Activated CD4-positive, alpha-beta T cell treated with anti-CD3 and anti-CD28 coated beads for 36 hours (primary cell): Measurements from ENCODE around the gene PPP1R1B. TPM values are rescaled to one million over a fixed set of nuclear protein-coding genes. Genes with fewer than 3 reads are reported as not detected.
A peak's percentile ranks its signal among the peaks of the same experiment; 100 is the strongest.

Source experiments
- ATAC-seq: fragments of 200-7000 bp; cut with Tn5 transposase; one replicate; pipeline ENCODE4 v1.10.0; 2021; ENCODE audit warnings: mild to moderate bottlenecking, moderate library complexity
- CTCF ChIA-PET: fragments of 350-600 bp; sonication (Branson Sonifier 250); formaldehyde crosslinking; loops from one replicate; lab custom pipeline; 2021; ENCODE audit warnings: antibody characterized with exemption; lab: Charles Lee
- POLR2A ChIA-PET: fragments of 350-600 bp; sonication (Branson Sonifier 250); formaldehyde crosslinking; loops from one replicate; lab custom pipeline; 2021; ENCODE audit warnings: antibody characterized with exemption, inconsistent platforms; lab: Charles Lee
- DNase-seq: peaks from one replicate; pipeline ENCODE4 v3.0.0-alpha.2; 2020
- H3K27ac Mint-ChIP-seq: one replicate; pipeline ENCODE4 v1.8.0; 2021; ENCODE audit warnings: mixed read lengths
- H3K27me3 Mint-ChIP-seq: one replicate; pipeline ENCODE4 v1.8.0; 2021; ENCODE audit warnings: mixed read lengths
- H3K36me3 Mint-ChIP-seq: one replicate; pipeline ENCODE4 v1.8.0; 2021; ENCODE audit warnings: low read depth, mixed read lengths
- H3K4me1 Mint-ChIP-seq: one replicate; pipeline ENCODE4 v1.8.0; 2021; ENCODE audit warnings: mixed read lengths
- H3K4me3 Mint-ChIP-seq: one replicate; pipeline ENCODE4 v1.8.0; 2021; ENCODE audit warnings: mild to moderate bottlenecking, moderate library complexity, mixed read lengths
- H3K9me3 Mint-ChIP-seq: one replicate; pipeline ENCODE4 v1.8.0; 2021; ENCODE audit warnings: low read depth, mixed read lengths
- intact Hi-C, 2 experiments: fragments of 100-400 bp; cut with DNase I in 1 of 2; cut with micrococcal nuclease in 1 of 2; formaldehyde crosslinking; loops; one replicate each; pipeline versions ENCODE4 v1.14.2 to v1.15.1; 2022 to 2024; cut with DNase I, micrococcal nuclease
- total RNA-seq, 2 experiments: library from RNA; stranded (reverse); gene quantifications; one replicate each; pipeline ENCODE4 v1.2.3, GENCODE V29; 2021

The PPP1R1B gene
- total RNA-seq, 2 experiments from 2014 or later, result 0.18 TPM; not detected in 1

DNA sequence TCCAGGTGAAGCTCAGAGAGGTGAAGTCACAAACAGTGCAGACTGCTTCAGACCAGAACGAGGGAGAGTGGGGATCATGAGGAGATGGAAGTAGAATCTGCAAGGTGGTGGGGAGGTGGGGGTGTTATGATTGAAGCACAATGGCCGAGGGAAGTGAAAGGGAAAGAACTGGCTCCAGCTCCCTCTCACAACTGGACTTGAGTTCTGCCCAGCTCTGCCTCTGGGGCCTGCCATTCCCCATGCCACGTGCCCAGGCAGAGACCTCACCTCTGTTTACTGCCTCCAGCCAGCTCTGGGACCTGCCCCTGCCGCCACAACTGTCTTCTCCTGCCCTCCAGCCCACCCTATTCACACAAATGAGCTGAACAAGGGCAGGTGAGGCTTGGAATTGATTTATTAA is 44.0 kb downstream of the PPP1R1B start:
- Mint-ChIP-seq H3K9me3 (no peaks in the 10 kb centered on the region), H3K36me3 (no peaks in the 10 kb centered on the region), H3K27ac (no peak overlapping the region), H3K4me3 (no peak overlapping the region), H3K4me1 (peaks cover 15% of the 10 kb centered on the region), H3K27me3 (peaks cover 13% of the 10 kb centered on the region)
- no peak for ATAC-seq
- intact Hi-C loops, result no loop called here
- POLR2A ChIA-PET, result interaction anchor here (1.2 kb wide), 1 partner anchor 60 kb away, joined by 4 read pairs; the partner anchor contains the start of gene MIEN1
- no peak for DNase-seq
- CTCF ChIA-PET, result interaction anchor here (0.6 to 6.8 kb wide), 10 partner anchors 9 to 240 kb away, joined by 3 to 85 read pairs (median 4); no protein-coding TSS in a partner anchor

- Mint-ChIP-seq H3K4me1 (peaks cover 25% of the 10 kb centered on the region), H3K27me3 (peaks cover 11% of the 10 kb centered on the region), H3K27ac (no peak overlapping the region), H3K4me3 (no peak overlapping the region), H3K36me3 (no peaks in the 10 kb centered on the region), H3K9me3 (no peaks in the 10 kb centered on the region)
- DNase-seq (peak; percentile 40), ATAC-seq (peak; percentile 16)
- CTCF ChIA-PET, result interaction anchor here (0.6 to 6.8 kb wide), 11 partner anchors 8 to 221 kb away, joined by 3 to 85 read pairs (median 4); partner anchors contain the start of gene MED1
- POLR2A ChIA-PET, result interaction anchor here (1.2 kb wide), 1 partner anchor 58 kb away, joined by 4 read pairs; the partner anchor contains the start of gene MIEN1
- intact Hi-C loops, result no loop called here
Measured at GRCh38 chr17:39671651-39672521, 45.1 kb downstream of the PPP1R1B start.

DNA sequence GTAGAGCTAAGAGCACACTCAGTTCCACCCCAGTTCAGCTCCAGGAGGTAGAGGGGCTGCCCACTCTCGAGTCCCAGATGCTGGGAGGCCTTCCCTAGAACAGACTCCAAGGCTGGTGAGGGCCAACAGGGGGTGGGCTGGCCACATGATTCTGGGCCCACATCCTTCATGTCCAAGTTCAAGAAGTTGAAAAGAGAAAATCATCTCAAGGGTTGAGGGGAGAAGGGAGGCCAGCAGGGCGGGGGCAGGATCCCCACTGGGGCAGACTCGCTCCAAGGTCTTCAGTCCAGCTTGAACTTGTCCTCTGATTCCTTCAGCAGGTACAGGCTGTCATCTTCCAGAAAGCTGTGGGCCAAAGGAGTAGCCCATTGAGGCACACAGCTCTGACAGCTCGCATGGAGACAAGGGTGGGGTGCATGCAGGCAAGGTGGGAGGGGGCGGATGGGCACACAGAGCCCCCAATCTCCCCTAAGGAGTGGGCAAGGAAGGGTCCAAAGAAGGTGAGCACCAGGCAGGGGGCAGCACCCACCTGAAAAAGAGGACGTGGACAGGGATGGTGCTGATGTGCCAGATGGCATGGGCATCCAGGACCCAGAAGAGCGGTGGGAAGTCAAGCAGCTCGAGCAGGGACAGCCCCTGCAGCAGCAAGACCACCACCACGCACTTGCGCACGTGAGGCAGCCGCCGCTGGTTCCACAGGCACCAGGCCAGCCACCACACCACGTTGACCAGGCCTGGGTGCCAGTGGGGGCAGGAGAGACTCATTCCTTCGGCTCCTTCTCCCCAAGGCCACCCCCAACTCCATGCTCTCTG is 46.0 kb downstream of the PPP1R1B start:
- ATAC-seq, result no peak
- no peaks in the 10 kb centered on the region for H3K9me3 Mint-ChIP-seq
- ChIA-PET POLR2A (no interaction called here), CTCF (interaction anchor here (0.6 to 1.0 kb wide), 3 partner anchors 7 to 222 kb away, joined by 3 to 5 read pairs (median 3); partner anchors contain the start of gene MED1)
- intact Hi-C loops, result no loop called here
- H3K4me3 Mint-ChIP-seq, result no peak overlapping the region
- no peaks in the 10 kb centered on the region for H3K36me3 Mint-ChIP-seq
- peaks cover 9% of the 10 kb centered on the region for H3K27me3 Mint-ChIP-seq
- DNase-seq, result no peak
- peaks cover 32% of the 10 kb centered on the region for H3K4me1 Mint-ChIP-seq
- H3K27ac Mint-ChIP-seq, result no peak overlapping the region

DNA sequence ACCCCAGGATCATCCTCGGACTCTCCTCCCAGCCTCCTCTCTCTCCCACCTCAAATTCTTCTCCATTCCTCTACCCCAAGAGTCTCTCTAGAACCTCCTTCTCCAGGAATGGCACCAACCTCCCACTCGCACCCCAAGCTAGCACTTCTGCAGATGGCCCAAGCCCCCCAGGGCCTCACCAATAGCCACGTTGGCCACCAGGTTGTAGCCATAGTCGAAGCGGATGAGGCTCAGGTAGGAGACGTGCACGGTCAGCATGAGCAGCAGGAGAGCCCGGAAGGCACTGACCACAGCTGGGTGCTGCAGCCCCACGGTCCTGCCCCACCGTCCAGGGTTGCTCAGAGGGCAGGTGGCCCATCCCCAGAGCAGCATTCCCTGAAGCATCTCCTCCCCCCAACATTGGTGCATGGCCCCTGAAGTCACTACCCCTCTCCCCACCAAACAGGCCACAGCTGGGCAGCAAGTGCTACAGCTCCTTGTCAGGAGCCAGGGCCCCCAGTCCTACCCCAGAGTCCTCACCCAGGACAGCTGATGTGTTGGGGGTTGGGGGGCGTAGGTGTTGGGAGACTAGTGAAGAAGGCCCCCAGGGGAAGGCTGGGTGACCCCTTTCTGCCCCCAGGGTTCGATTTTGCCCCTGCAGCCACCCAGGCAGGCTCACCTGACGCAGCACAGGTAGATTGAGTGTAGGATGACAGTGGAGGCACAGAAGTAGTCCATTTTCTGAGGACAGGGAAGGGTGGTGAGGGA is 46.8 kb downstream of the PPP1R1B start:
- Mint-ChIP-seq H3K27ac (no peak overlapping the region), H3K9me3 (no peaks in the 10 kb centered on the region), H3K4me1 (peaks cover 36% of the 10 kb centered on the region), H3K4me3 (no peak overlapping the region), H3K27me3 (peaks cover 8% of the 10 kb centered on the region), H3K36me3 (no peaks in the 10 kb centered on the region)
- CTCF ChIA-PET, result no interaction called here
- intact Hi-C loops, result no loop called here
- POLR2A ChIA-PET, result no interaction called here
- ATAC-seq (no peak), DNase-seq (no peak)

GRCh38 chr17:39674179-39674578 is 47.4 kb downstream of the PPP1R1B start:
- CTCF ChIA-PET, result interaction anchor here (0.7 kb wide), 1 partner anchor 52 kb away, joined by 3 read pairs; no protein-coding TSS in a partner anchor
- no peaks in the 10 kb centered on the region for H3K9me3 Mint-ChIP-seq
- no peak overlapping the region for H3K4me3 Mint-ChIP-seq
- peaks cover 40% of the 10 kb centered on the region for H3K4me1 Mint-ChIP-seq
- POLR2A ChIA-PET, result interaction anchor here (0.5 kb wide), 1 partner anchor 49 kb away, joined by 3 read pairs; no protein-coding TSS in a partner anchor
- peaks cover 4% of the 10 kb centered on the region for H3K27me3 Mint-ChIP-seq
- intact Hi-C loops, result no loop called here
- no peak for ATAC-seq
- DNase-seq, result no peak
- peaks cover 2% of the 10 kb centered on the region for H3K36me3 Mint-ChIP-seq
- H3K27ac Mint-ChIP-seq, result no peak overlapping the region

GRCh38 chr17:39674702-39675389 is 48.1 kb downstream of the PPP1R1B start:
- Mint-ChIP-seq H3K27me3 (peaks cover 3% of the 10 kb centered on the region), H3K9me3 (no peaks in the 10 kb centered on the region), H3K4me1 (peaks cover 46% of the 10 kb centered on the region), H3K36me3 (peaks cover 5% of the 10 kb centered on the region), H3K27ac (no peak overlapping the region), H3K4me3 (no peak overlapping the region)
- intact Hi-C loops, result no loop called here
- DNase-seq (no peak), ATAC-seq (no peak)
- ChIA-PET CTCF (interaction anchor here (0.7 to 1.1 kb wide), 3 partner anchors 13 to 438 kb away, joined by 3 read pairs; partner anchors contain the start of gene PGAP3), POLR2A (interaction anchor here (0.5 kb wide), 1 partner anchor 50 kb away, joined by 3 read pairs; no protein-coding TSS in a partner anchor)

GRCh38 chr17:39675390-39676082 is 48.8 kb downstream of the PPP1R1B start:
- Mint-ChIP-seq H3K9me3 (no peaks in the 10 kb centered on the region), H3K27me3 (peaks cover 2% of the 10 kb centered on the region), H3K4me1 (peaks cover 53% of the 10 kb centered on the region), H3K27ac (no peak overlapping the region), H3K4me3 (no peak overlapping the region), H3K36me3 (peaks cover 5% of the 10 kb centered on the region)
- CTCF ChIA-PET, result interaction anchor here (0.6 to 1.1 kb wide), 5 partner anchors 13 to 437 kb away, joined by 3 to 5 read pairs (median 3); partner anchors contain the start of genes MIEN1 and PGAP3
- POLR2A ChIA-PET, result no interaction called here
- no peak for DNase-seq
- ATAC-seq, result no peak
- intact Hi-C loops, result no loop called here

DNA sequence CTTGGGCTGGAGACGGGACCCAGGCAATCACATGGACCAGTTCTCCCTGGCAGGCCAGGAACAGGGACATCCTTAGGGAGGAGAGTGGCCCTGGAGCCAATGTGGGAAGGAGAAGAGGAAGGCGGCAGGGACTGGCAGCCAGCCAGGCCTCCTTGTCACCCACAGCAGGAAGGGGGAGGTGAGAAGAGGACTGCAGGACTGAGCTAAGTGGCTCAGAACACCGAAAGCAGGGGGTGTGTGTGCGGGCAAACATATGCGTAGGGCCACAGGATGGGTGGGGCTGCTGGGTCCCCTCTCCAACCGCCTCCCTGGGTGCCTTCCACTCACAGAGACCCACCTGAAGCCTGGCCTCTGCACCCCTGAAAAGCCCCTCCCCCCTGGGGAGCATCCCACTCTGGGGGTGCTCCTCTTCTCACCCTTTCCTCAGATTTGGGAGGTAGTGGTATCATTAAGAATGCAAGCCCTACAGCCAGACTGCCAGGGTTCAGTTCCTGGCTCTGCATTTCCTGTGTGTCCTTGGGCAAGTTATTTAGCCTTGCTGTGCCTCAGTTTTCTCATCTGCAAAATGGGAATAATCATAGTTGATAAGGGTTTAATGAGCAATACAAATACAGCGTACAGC is 49.6 kb downstream of the PPP1R1B start:
- intact Hi-C loops, result no loop called here
- POLR2A ChIA-PET, result no interaction called here
- H3K4me3 Mint-ChIP-seq, result no peak overlapping the region
- CTCF ChIA-PET, result interaction anchor here (0.6 to 2.0 kb wide), 6 partner anchors 12 to 100 kb away, joined by 3 to 5 read pairs (median 4); partner anchors contain the start of genes MIEN1 and PGAP3
- peak; percentile 65 for DNase-seq
- peaks cover 7% of the 10 kb centered on the region for H3K36me3 Mint-ChIP-seq
- H3K9me3 Mint-ChIP-seq, result no peaks in the 10 kb centered on the region
- peak; percentile 62 for ATAC-seq
- H3K4me1 Mint-ChIP-seq, result peaks cover 59% of the 10 kb centered on the region
- H3K27ac Mint-ChIP-seq, result peak overlapping the region; percentile 78
- H3K27me3 Mint-ChIP-seq, result no peaks in the 10 kb centered on the region

GRCh38 chr17:39677072-39677471 is 50.3 kb downstream of the PPP1R1B start:
- ChIA-PET CTCF (interaction anchor here (0.9 to 2.0 kb wide), 4 partner anchors 8 to 158 kb away, joined by 3 to 8 read pairs (median 4); partner anchors contain the start of gene PNMT), POLR2A (no interaction called here)
- ATAC-seq (no peak), DNase-seq (no peak)
- H3K36me3 Mint-ChIP-seq, result peaks cover 7% of the 10 kb centered on the region
- H3K9me3 Mint-ChIP-seq, result no peaks in the 10 kb centered on the region
- intact Hi-C loops, result no loop called here
- peaks cover 56% of the 10 kb centered on the region for H3K4me1 Mint-ChIP-seq
- no peak overlapping the region for H3K27ac Mint-ChIP-seq
- H3K4me3 Mint-ChIP-seq, result no peak overlapping the region
- H3K27me3 Mint-ChIP-seq, result no peaks in the 10 kb centered on the region
